Thymus (tissue), 11 donors: ENCODE data around the gene PCSK7. TPM values are rescaled to one million over a fixed set of nuclear protein-coding genes. Genes with fewer than 3 reads are reported as not detected.

Experiments
- DNase-seq, 9 donors: peaks; one replicate each; pipeline ENCODE4 v3.0.0-alpha.2; 2013; ENCODE audit warnings: low spot score in 9 of 9, low read depth in 6 of 9, missing footprints in 1 of 9
- H3K27ac ChIP-seq, 2 donors: one replicate each; pipeline ENCODE4 v1.5.1; 2013; ENCODE audit warnings: control low read depth in 1 of 2, low read depth in 1 of 2, low read length in 1 of 2, mild to moderate bottlenecking in 1 of 2, moderate library complexity in 1 of 2
- H3K27me3 ChIP-seq, 2 donors: one replicate each; pipeline ENCODE4 v1.5.1; 2013; ENCODE audit warnings: low read length in 1 of 2; ENCODE audit not compliant: control insufficient read depth in 2 of 2, insufficient read depth in 1 of 2
- H3K36me3 ChIP-seq, 2 donors: one replicate each; pipeline ENCODE4 v1.5.1; 2013; ENCODE audit warnings: low read length in 1 of 2, mild to moderate bottlenecking in 1 of 2, moderate library complexity in 1 of 2; ENCODE audit not compliant: control insufficient read depth in 2 of 2, insufficient read depth in 2 of 2
- H3K4me1 ChIP-seq, 2 donors: one replicate each; pipeline ENCODE4 v1.5.1; 2013; ENCODE audit warnings: low read length in 2 of 2; ENCODE audit not compliant: control insufficient read depth in 2 of 2, insufficient read depth in 2 of 2
- H3K4me3 ChIP-seq, 2 donors: one replicate each; pipeline ENCODE4 v1.5.1; 2013; ENCODE audit warnings: low read length in 2 of 2, control low read depth in 1 of 2, mild to moderate bottlenecking in 1 of 2
- H3K9me3 ChIP-seq, 2 donors: one replicate each; pipeline ENCODE4 v1.5.1; 2013; ENCODE audit warnings: low read length in 1 of 2, mild to moderate bottlenecking in 1 of 2; ENCODE audit not compliant: control insufficient read depth in 2 of 2, insufficient read depth in 1 of 2
- WGBS: extraction: QIAGEN DNeasy Blood & Tissue Kit; methylation state at CpG from one replicate; pipeline ENCODE4 v1.1.7; 2013; 5-methylcytosine and 5-hydroxymethylcytosine counted together
- polyA plus RNA-seq: library from polyadenylated mRNA; stranded (reverse); fragments of 200-250 nt; gene quantifications from one replicate; pipeline ENCODE4 v1.2.3, GENCODE V29; 2013
- total RNA-seq: library from RNA; stranded (reverse); fragments of 120-200 nt; gene quantifications from one replicate; pipeline ENCODE4 v1.2.4, GENCODE V29; 2013
- donor health status: healthy.

The PCSK7 gene
- total and polyA plus RNA-seq, 2 donors: 25.4 to 57.8 TPM

- DNase-seq: no peak
- Histone ChIP-seq H3K4me3 (no peak overlapping the region), H3K27ac (no peak overlapping the region), H3K36me3 (peaks cover 43 to 47% of the 10 kb centered on the region in 2 donors), H3K4me1 (peaks cover 18 to 27% of the 10 kb centered on the region in 2 donors), H3K9me3 (no peaks in the 10 kb centered on the region), H3K27me3 (no peaks in the 10 kb centered on the region)
- WGBS: over 99% methylated on average over 12 of the region's 12 CpGs
Observed at GRCh38 chr11:117229411-117229810, 2.5 kb downstream of the PCSK7 start.

- 98% methylated on average over 11 of the region's 11 CpGs for WGBS
- H3K27me3 ChIP-seq: no peaks in the 10 kb centered on the region
- H3K27ac ChIP-seq: no peak overlapping the region
- peaks cover 56 to 61% of the 10 kb centered on the region in 2 donors for H3K36me3 ChIP-seq
- no peaks in the 10 kb centered on the region for H3K9me3 ChIP-seq
- no peak for DNase-seq
- H3K4me3 ChIP-seq: no peak overlapping the region
- peaks cover 17 to 22% of the 10 kb centered on the region in 2 donors for H3K4me1 ChIP-seq
Observed at GRCh38 chr11:117228091-117228490, 3.8 kb downstream of the PCSK7 start.

DNA sequence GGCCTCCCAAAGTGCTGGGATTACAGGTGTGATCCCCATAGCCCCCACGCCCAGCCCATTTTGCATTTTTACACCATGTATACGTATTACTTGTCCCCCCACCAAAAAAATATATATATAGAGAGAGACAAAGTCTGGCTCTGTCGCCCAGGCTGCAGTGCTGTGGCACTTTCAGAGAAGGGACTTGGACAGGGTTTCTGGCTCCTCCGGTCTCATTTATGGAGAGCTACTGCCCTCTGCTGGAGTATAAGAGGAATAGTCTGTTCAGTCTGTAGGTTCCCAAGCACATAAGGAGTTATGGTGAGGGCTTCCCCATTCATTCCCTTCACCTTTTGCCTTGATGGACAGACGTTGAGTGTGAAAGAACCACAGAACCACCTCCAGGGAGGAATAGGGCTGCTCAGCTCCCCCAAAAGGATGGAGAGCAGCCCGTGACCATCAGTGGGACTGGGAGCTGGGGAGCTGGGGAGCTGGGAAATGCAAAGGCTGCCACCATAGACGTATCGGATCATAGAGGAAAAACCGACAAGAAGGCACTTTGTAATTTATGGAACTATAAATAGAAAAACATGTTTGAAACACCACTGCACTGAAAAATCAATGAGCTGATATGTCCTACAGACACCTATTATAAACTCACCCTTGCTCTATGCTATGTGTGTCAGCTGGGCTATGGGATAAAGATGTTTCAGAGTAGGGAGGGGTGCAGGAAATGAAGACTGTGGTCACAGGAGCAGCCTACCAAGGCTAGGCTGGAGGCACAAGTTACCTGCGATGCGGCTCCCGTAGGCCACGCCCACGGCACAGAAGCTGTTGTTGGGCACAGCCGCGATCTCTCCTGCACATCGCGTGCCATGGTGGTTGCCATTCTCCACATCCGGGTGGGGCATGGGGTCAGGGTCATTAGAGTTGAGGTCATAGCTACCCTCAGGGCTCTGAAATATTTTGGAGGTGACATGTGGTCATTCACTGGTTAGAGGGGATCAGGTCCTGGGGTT, 5.2 kb downstream of the PCSK7 start:
- no peaks in the 10 kb centered on the region for H3K9me3 ChIP-seq
- H3K27me3 ChIP-seq: no peaks in the 10 kb centered on the region
- DNase-seq: peak; percentile 45 to 88 (median 65)
- H3K36me3 ChIP-seq: peaks cover 66 to 72% of the 10 kb centered on the region in 2 donors
- 80% methylated on average over 19 of the region's 19 CpGs for WGBS
- no peak overlapping the region for H3K27ac ChIP-seq
- H3K4me1 ChIP-seq: peaks cover 15 to 20% of the 10 kb centered on the region in 2 donors
- H3K4me3 ChIP-seq: no peak overlapping the region

- no peaks in the 10 kb centered on the region for H3K27me3 ChIP-seq
- H3K27ac ChIP-seq: no peak overlapping the region
- DNase-seq: no peak
- no peak overlapping the region for H3K4me3 ChIP-seq
- H3K36me3 ChIP-seq: peaks cover 77 to 83% of the 10 kb centered on the region in 2 donors
- 98% methylated on average over 9 of the region's 9 CpGs for WGBS
- H3K4me1 ChIP-seq: peaks cover 7 to 11% of the 10 kb centered on the region in 2 donors
- H3K9me3 ChIP-seq: no peaks in the 10 kb centered on the region
Observed at GRCh38 chr11:117225553-117226170, 6.2 kb downstream of the PCSK7 start.

GRCh38 chr11:117223741-117224689, 7.9 kb downstream of the PCSK7 start:
- Histone ChIP-seq H3K27me3 (no peaks in the 10 kb centered on the region), H3K4me1 (no peaks in the 10 kb centered on the region), H3K27ac (no peak overlapping the region), H3K36me3 (peaks cover 81 to 87% of the 10 kb centered on the region in 2 donors), H3K4me3 (no peak overlapping the region), H3K9me3 (no peaks in the 10 kb centered on the region)
- WGBS: 91% methylated on average over 17 of the region's 17 CpGs
- DNase-seq: no peak

GRCh38 chr11:117222991-117223740, 8.7 kb downstream of the PCSK7 start:
- H3K27ac ChIP-seq: no peak overlapping the region
- peaks cover 82 to 90% of the 10 kb centered on the region in 2 donors for H3K36me3 ChIP-seq
- H3K27me3 ChIP-seq: no peaks in the 10 kb centered on the region
- H3K4me1 ChIP-seq: no peaks in the 10 kb centered on the region
- H3K4me3 ChIP-seq: no peak overlapping the region
- no peak for DNase-seq
- WGBS: over 99% methylated on average over 14 of the region's 14 CpGs
- H3K9me3 ChIP-seq: no peaks in the 10 kb centered on the region

- no peaks in the 10 kb centered on the region for H3K9me3 ChIP-seq
- no peak overlapping the region for H3K4me3 ChIP-seq
- no peak overlapping the region for H3K27ac ChIP-seq
- H3K36me3 ChIP-seq: peaks cover 82 to 92% of the 10 kb centered on the region in 2 donors
- no peak for DNase-seq
- H3K4me1 ChIP-seq: no peaks in the 10 kb centered on the region
- WGBS: 96% methylated on average over 7 of the region's 7 CpGs
- no peaks in the 10 kb centered on the region for H3K27me3 ChIP-seq
Observed at GRCh38 chr11:117221775-117222517, 9.9 kb downstream of the PCSK7 start.
